Right lobe of liver (tissue), 6 donors: ENCODE measurements around the gene PTPRT. TPM values are rescaled to one million over a fixed set of nuclear protein-coding genes. Genes with fewer than 3 reads are reported as not detected.

Experiments used
- ATAC-seq, 4 donors: fragments of 200-7000 bp; cut with Tn5 transposase; one replicate each; pipeline ENCODE4 v1.9.1; 2020; ENCODE audit warnings: mild to moderate bottlenecking in 4 of 4, moderate library complexity in 4 of 4
- DNase-seq, 3 donors: peaks; one replicate each; pipeline ENCODE4 v3.0.0-alpha.2; 2020
- H3K27ac ChIP-seq, 3 donors: fragments of 200-600 bp; one replicate each; pipeline ENCODE4 v1.8.0; 2022
- H3K27me3 ChIP-seq, 2 donors: fragments of 200-600 bp; one replicate each; pipeline ENCODE4 v1.8.0; 2022
- H3K36me3 ChIP-seq, 4 donors: fragments of 200-600 bp; sonication (generic) in 1 of 4; one replicate each; pipeline versions ENCODE4 v1.5.1 to v1.8.0; 2017 to 2022; ENCODE audit warnings: control low read depth in 1 of 4
- H3K4me1 ChIP-seq, 4 donors: fragments of 200-600 bp; sonication (generic) in 1 of 4; one replicate each; pipeline versions ENCODE4 v1.5.1 to v1.8.0; 2017 to 2022; ENCODE audit warnings: control low read depth in 1 of 4
- H3K4me3 ChIP-seq, 3 donors: fragments of 200-600 bp; one replicate each; pipeline ENCODE4 v1.8.0; 2022
- H3K9me3 ChIP-seq, 4 donors: fragments of 200-600 bp; sonication (generic) in 1 of 4; one replicate each; pipeline versions ENCODE4 v1.5.1 to v1.8.0; 2017 to 2022; ENCODE audit warnings: control low read depth in 1 of 4
- POLR2A ChIP-seq: fragments of 450-650 bp; IDR thresholded peaks from one replicate; pipeline ENCODE4 v1.6.1; 2017; ENCODE audit warnings: antibody characterized with exemption, mild to moderate bottlenecking
- WGBS: methylation state at CpG from one replicate; pipeline ENCODE4 v1.1.6; 2018; ENCODE audit warnings: low coverage, low lambda C conversion rate; ENCODE audit not compliant: insufficient coverage; ENCODE audit errors: missing lambda C conversion rate; 5-methylcytosine and 5-hydroxymethylcytosine counted together
- intact Hi-C, 2 donors: fragments of 100-400 bp; cut with DNase I; formaldehyde crosslinking; loops; one replicate each; pipeline versions ENCODE4 v1.11.2 to v1.14.1; 2022
- total RNA-seq, 6 experiments: library from RNA; depleted of rRNA in 2 of 6; stranded (reverse); fragments of >200 nt in 2 of 6; fragmentation: NEBNext Ultra II Directional in 3 of 6; extraction: Animal tissue kit (Norgen Biotek cat#: 25700) in 3 of 6; gene quantifications; one replicate each; pipeline versions ENCODE4 v1.1.0 to v1.2.4, GENCODE V29; 2016 to 2023
- TF ChIP-seq, protein P1 (sequence below), 4 donors: fragments of 200-600 bp in 3 of 4; fragments of 450-650 bp in 1 of 4; IDR thresholded peaks; one replicate each; pipeline versions ENCODE4 v1.5.1 to v1.8.0; 2016 to 2022; ENCODE audit warnings: antibody characterized with exemption in 4 of 4, mild to moderate bottlenecking in 2 of 4
- donor health status: DM: no; HTN: yes; CAD: no.
- donor health status: DM: no; HTN: no; CAD: no.
- donor health status: DM: no; HTN: no; CAD: no.
- donor health status: DM: no; HTN: yes; CAD: no.
- donor health status: DM: no; HTN: yes; CAD: no.

Gene PTPRT
- total RNA-seq, 6 experiments from 2014 or later: 0.18 to 1.0 (median 0.51) TPM

- intact Hi-C loops: no loop called here
- Histone ChIP-seq H3K27me3 (no peaks in the 10 kb centered on the region), H3K36me3 (no peaks in the 10 kb centered on the region), H3K9me3 (no peaks in the 10 kb centered on the region), H3K27ac (no peak overlapping the region), H3K4me3 (no peak overlapping the region), H3K4me1 (no peaks in the 10 kb centered on the region)
- no peak for TF ChIP-seq POLR2A
- TF ChIP-seq, protein P1, sequence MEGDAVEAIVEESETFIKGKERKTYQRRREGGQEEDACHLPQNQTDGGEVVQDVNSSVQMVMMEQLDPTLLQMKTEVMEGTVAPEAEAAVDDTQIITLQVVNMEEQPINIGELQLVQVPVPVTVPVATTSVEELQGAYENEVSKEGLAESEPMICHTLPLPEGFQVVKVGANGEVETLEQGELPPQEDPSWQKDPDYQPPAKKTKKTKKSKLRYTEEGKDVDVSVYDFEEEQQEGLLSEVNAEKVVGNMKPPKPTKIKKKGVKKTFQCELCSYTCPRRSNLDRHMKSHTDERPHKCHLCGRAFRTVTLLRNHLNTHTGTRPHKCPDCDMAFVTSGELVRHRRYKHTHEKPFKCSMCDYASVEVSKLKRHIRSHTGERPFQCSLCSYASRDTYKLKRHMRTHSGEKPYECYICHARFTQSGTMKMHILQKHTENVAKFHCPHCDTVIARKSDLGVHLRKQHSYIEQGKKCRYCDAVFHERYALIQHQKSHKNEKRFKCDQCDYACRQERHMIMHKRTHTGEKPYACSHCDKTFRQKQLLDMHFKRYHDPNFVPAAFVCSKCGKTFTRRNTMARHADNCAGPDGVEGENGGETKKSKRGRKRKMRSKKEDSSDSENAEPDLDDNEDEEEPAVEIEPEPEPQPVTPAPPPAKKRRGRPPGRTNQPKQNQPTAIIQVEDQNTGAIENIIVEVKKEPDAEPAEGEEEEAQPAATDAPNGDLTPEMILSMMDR (IDR thresholded peaks at IDR 0.05): no peak
- WGBS: 12% methylated on average over 1 of the region's 2 CpGs
- DNase-seq (no peak), ATAC-seq (no peak)
Observed at GRCh38 chr20:42461291-42461690, 728.4 kb downstream of the PTPRT start.

- H3K27ac ChIP-seq: no peak overlapping the region
- intact Hi-C loops: no loop called here
- no peaks in the 10 kb centered on the region for H3K27me3 ChIP-seq
- 57% methylated on average over 2 of the region's 2 CpGs for WGBS
- ATAC-seq: no peak
- no peak overlapping the region for H3K4me3 ChIP-seq
- H3K4me1 ChIP-seq: no peaks in the 10 kb centered on the region
- no peak for TF ChIP-seq POLR2A
- TF ChIP-seq, protein P1 (IDR thresholded peaks at IDR 0.05): no peak
- H3K36me3 ChIP-seq: no peaks in the 10 kb centered on the region
- no peak for DNase-seq
- H3K9me3 ChIP-seq: no peaks in the 10 kb centered on the region
Observed at GRCh38 chr20:42447270-42447669, 742.4 kb downstream of the PTPRT start.

DNA sequence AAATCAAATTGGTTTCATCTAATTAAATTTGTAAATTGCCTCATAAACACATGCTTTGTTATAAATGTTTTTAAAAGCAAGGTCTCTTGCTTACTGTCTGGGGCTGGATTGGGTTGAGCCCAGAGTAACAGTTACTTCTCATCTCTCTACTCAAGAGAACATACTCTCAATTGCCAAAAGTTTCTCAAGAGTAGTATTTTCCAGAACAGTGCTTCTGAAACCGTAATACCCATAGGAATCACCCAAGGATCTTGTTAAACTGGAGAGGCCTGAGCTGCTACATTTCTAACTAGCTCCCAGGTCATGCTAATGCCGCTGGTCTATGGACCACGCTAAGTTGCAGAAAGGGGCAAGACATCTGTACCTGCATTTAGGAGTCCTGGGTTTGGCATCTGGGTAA is 744.9 kb downstream of the PTPRT start:
- Histone ChIP-seq H3K9me3 (no peaks in the 10 kb centered on the region), H3K4me3 (no peak overlapping the region), H3K36me3 (no peaks in the 10 kb centered on the region), H3K4me1 (no peaks in the 10 kb centered on the region), H3K27me3 (no peaks in the 10 kb centered on the region), H3K27ac (no peak overlapping the region)
- ATAC-seq (no peak), DNase-seq (no peak)
- whole genome bisulfite sequencing: 100% methylated on average over 1 of the region's 3 CpGs
- intact Hi-C loops: no loop called here
- TF ChIP-seq, protein P1 (IDR thresholded peaks at IDR 0.05): no peak
- no peak for TF ChIP-seq POLR2A

DNA sequence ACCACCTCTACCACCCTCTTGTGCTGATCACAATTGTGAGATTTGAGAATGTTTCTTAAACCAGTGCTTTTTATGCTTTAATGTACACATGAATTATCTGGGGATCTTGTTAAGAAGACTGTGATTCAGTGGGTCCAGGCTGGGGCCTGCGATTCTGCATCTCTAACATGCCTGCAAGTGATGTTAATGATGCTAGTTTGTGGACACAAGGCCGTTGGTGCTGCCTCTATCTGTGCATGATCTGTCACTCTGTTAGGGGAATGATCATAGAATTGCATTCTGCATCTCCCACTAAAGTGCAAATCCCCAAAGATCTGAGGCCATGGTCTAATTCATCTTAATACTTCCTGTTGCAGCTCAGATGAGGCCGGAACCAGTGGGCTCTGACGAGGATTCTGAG is 746.5 kb downstream of the PTPRT start:
- no peak for DNase-seq
- TF ChIP-seq, protein P1 (IDR thresholded peaks at IDR 0.05): no peak
- no peak for TF ChIP-seq POLR2A
- WGBS: 59% methylated on average over 4 of the region's 4 CpGs
- H3K27me3 ChIP-seq: no peaks in the 10 kb centered on the region
- H3K4me3 ChIP-seq: no peak overlapping the region
- no peak overlapping the region for H3K27ac ChIP-seq
- no peaks in the 10 kb centered on the region for H3K9me3 ChIP-seq
- H3K4me1 ChIP-seq: no peaks in the 10 kb centered on the region
- no peak for ATAC-seq
- H3K36me3 ChIP-seq: no peaks in the 10 kb centered on the region
- intact Hi-C loops: no loop called here

- no peaks in the 10 kb centered on the region for H3K27me3 ChIP-seq
- ATAC-seq (no peak), DNase-seq (no peak)
- WGBS: 63% methylated on average over 4 of the region's 6 CpGs
- no peaks in the 10 kb centered on the region for H3K9me3 ChIP-seq
- TF ChIP-seq, protein P1 (IDR thresholded peaks at IDR 0.05): no peak
- TF ChIP-seq POLR2A: no peak
- H3K36me3 ChIP-seq: no peaks in the 10 kb centered on the region
- no peak overlapping the region for H3K4me3 ChIP-seq
- H3K4me1 ChIP-seq: no peaks in the 10 kb centered on the region
- H3K27ac ChIP-seq: no peak overlapping the region
- intact Hi-C loops: no loop called here
Observed at GRCh38 chr20:42442716-42443115, 747.0 kb downstream of the PTPRT start.
